Amygdala (tissue), 56 donors: ENCODE results near the gene IGDCC3.
"Not testable (repeated sequence)": the region's sequence is repeated elsewhere in the genome, so short reads cannot be mapped to it uniquely, and the experiment has no call there.

Experiments used
- DNase-seq, 56 donors: peaks; one replicate each; lab custom pipeline; 2025; lab: John Stamatoyannopoulos, UW

The IGDCC3 gene

DNA sequence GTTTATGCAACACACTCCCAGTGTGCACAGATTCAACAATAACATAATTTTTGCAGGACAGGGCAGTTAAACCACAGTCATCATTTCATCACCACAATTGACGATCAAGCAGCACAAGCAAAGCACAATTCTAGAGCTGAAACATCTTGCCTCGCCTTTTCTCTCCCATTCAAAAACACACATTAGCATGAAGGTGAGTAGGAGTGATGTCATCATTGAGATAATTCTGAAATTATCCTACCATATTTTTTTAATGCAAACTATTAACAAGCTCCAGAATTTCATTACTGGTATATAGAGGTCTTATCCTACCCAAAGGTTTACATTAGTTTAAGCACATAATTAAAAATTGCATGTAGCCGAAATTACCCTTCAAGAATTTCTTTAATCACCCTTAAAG lies 3.5 kb downstream of the IGDCC3 start:
- no peak for DNase-seq

- DNase-seq, result peak in 1 of 56 donors; percentile 5
Observed at GRCh38 chr15:65373163-65373651, 4.6 kb downstream of the IGDCC3 start.

DNA sequence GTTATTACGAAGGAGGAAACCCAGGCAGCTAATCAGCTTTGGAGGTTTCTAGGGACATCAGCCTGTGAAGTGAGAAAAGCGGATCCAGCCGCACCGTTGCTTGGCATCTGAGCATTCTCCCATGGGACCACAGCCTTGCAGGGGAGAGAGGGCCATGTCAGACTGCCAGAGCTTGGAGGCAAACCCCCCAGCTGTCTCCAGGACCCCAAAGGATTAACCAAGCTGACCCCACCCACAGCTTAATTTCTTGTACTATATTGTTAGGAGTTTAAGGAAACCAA lies 5.1 kb downstream of the IGDCC3 start:
- DNase-seq, result no peak

GRCh38 chr15:65371976-65372786 lies 5.6 kb downstream of the IGDCC3 start:
- no peak for DNase-seq

DNA sequence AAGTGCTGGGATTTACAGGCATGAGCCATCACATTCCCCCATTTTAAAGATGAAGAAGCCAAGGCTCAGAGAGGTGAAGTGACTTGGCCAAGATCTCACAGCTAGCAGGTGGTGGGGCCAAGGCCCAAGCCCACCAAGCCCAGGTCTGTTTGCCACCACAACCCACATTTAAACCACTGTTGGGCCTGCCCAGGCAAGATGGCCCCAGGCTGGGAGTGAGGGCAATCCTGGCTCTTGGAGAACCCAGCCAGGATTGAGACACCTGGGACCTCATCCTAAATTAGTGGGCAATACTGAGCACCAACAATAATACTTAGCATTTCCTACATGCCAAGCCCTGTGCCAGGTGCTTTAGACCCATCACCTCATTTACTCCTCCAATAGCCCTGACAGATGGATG lies 6.9 kb downstream of the IGDCC3 start:
- DNase-seq, result no peak

- DNase-seq, result no peak
Observed at GRCh38 chr15:65369651-65370050, 8.2 kb downstream of the IGDCC3 start.

DNA sequence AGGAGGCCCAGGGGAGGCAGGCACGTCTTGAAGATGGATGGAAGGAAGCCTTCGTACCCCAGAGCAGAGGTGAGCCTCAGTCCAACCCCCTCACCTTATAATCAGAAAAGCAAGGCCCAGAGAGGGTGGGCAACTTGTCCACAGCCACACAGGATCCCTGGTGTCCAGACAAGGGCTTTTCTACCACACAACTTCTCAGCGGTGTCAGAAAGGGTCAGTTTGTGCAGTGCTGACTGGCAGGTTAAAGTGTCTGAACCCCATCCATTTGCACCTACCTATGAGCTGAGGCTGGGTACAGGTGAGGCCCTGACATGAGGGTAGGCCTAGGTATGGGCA lies 8.6 kb downstream of the IGDCC3 start:
- DNase-seq, result no peak

GRCh38 chr15:65368302-65369211 lies 9.2 kb downstream of the IGDCC3 start:
- peak in 33 of 56 donors; percentile 8 to 61 (median 16) for DNase-seq

DNA sequence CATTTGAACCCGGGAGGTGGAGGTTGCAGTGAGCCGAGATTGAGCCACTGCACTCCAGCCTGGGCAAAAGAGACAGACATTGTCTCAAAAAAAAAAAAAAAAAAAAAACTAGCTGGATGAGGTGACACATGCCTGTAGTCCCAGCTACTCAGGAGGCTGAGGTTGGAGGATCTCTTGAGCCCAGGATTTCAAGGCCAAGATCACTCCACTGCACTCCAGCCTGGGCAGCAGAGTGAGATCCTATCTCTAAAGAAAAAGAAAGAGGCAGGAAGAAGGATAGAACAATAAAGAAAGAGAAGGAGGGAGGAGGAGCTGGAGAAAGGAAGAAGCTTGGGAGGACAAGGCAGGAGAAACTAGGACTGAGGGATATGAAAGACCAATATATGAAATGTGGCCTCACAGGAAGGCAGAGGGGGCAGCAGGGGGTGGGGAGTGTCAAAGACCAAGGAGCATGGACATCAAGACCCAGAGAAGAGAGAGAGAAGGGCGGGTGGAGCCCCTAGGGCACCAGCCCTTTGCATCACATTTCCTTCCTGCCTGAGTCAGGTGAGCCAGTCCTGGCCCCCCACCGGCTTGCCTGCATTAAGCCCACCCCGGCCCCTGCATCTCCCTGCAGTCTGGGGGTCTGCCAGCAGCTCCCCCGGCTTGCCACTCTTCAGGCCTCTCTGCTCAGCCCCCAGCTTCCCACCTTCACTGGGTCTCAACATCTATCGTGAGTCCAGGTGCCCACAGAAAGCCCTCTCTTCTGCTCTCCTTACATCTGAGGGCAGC lies 11.5 kb downstream of the IGDCC3 start:
- no peak for DNase-seq

- DNase-seq, result no peak
Observed at GRCh38 chr15:65365229-65365628, 12.6 kb downstream of the IGDCC3 start.

DNA sequence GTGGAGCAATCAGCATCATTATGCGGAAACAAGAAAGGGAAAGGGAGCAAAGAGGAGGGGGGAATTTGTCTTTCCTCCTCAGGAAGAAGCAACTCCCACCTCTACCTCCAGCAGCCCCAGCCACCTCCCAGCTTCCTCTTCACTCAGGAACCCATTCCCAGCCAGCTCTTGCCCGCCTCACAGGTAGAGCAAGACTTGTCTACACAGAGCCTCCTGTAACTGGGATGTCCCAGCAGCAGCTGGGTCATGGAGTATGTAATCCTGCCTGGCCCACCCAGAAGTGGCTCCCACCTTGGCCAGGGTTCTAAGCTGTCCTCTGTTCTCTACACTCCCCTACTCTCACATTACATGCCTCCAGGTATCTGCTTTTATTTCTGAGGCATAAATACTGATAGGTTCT lies 14.0 kb downstream of the IGDCC3 start:
- DNase-seq, result no peak

- no peak for DNase-seq
Observed at GRCh38 chr15:65363306-65363705, 14.5 kb downstream of the IGDCC3 start.

DNA sequence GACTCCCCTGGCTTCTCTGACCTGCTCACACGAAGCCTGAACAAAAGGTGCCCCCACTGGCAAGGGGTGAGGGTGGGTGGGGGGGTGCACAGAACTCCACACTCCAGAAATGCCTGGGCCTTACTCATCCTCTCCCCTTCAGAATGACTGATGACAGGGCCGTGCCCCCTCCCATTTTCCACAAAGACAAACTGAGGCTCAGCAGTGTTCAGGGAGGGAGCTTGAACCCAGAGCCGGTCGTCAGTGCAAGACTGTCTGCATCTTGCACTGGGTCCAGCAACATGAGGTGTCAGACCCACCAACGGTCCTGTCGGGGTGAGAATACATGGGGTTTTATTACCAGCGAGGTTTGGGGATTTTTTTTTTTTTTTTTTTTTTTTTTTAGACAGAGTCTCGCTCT lies 15.3 kb downstream of the IGDCC3 start:
- no peak for DNase-seq

DNA sequence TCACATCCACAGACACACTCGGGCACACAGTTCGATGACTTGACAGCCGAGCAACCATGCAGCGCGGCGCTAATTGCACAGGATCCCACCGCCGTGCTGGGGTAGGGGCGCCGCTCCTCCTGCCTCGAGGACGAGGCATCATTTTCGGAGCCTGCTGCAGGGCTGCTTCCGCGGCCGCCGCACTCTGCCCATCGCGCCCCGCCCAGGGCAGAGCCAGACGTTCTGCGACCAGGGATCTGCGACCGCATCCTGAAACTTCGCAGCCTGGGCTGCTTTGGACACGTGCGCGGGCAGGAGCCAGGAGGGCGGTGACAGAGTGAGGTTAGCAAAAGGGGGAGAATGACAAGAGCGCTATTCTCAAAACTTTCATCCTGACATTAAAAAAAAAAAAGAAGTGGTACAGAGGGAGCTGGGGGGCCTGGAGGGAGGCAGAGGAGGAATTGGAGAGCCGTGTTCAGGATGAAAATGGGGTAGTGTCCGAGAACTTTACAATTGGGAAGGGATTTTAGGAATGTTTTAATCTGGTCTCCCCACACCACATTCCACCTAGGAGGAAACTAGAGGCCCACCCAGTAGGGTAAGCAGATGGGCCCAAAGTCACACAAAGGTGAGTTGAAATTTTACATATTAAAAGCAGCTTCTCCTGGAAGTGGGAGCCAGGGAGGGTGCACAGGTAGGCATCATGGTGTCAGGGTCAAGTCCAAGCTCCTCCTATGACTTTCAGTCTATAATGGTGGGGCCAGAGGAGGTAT lies 15.9 kb downstream of the IGDCC3 start:
- DNase-seq, result no peak

GRCh38 chr15:65360506-65360905 lies 17.3 kb downstream of the IGDCC3 start:
- DNase-seq, result no peak

- peak in 1 of 56 donors; percentile 48 for DNase-seq
Observed at GRCh38 chr15:65355988-65356353, 21.8 kb downstream of the IGDCC3 start.

GRCh38 chr15:65355173-65355987 lies 22.4 kb downstream of the IGDCC3 start:
- peak in 52 of 56 donors; percentile 11 to 86 (median 58) for DNase-seq

- peak in 5 of 56 donors; percentile 20 to 50 (median 41) for DNase-seq
Observed at GRCh38 chr15:65354835-65355172, 23.0 kb downstream of the IGDCC3 start.

DNA sequence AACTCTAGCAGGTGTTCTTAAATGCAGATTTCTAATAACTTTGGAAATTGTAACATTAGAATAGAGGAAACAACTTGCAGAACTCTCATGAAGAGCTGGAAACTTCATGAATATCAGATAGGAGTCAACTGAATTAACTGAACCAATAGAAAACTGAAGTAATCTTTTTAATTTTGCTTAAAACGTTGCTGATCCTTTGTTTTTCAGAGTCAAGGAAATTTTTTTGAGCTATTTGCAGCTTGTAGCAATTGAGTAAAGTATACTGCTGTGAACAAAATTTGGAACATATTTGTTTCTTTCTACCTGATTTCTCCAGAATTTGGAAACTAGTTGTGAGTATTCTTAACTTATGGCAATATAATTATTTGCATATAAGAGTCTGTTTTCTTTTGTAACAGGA lies 25.8 kb downstream of the IGDCC3 start:
- DNase-seq, result not testable (repeated sequence)

- DNase-seq, result no peak
Observed at GRCh38 chr15:65349338-65349737, 28.5 kb downstream of the IGDCC3 start.
